Ovary (tissue), 9 donors: ENCODE data around the gene FABP3. TPM values are rescaled to one million over a fixed set of nuclear protein-coding genes. Genes with fewer than 3 reads are reported as not detected.

ENCODE experiments used
- DNase-seq, 5 donors: peaks; one replicate each; pipeline ENCODE4 v3.0.0-alpha.2; 2019 to 2020
- H3K27ac ChIP-seq, 2 donors: fragments of 200-600 bp; one replicate each; pipeline versions ENCODE4 v1.5.1 to v1.8.0; 2019 to 2022
- H3K27me3 ChIP-seq: fragments of 200-600 bp; one replicate; pipeline ENCODE4 v1.8.0; 2022
- H3K36me3 ChIP-seq: fragments of 200-600 bp; sonication (generic); one replicate; pipeline ENCODE4 v1.5.1; 2019
- H3K4me1 ChIP-seq: one replicate; pipeline ENCODE4 v1.8.1; 2013; ENCODE audit warnings: mild to moderate bottlenecking, moderate library complexity; ENCODE audit not compliant: insufficient read depth
- H3K4me3 ChIP-seq: fragments of 200-600 bp; sonication (generic); one replicate; pipeline ENCODE4 v1.5.1; 2017
- H3K9me3 ChIP-seq, 2 donors: fragments of 200-600 bp in 1 of 2; sonication (generic) in 1 of 2; one replicate each; pipeline versions ENCODE4 v1.5.1 to v1.8.1; 2013 to 2019; ENCODE audit warnings: mild to moderate bottlenecking in 1 of 2, moderate library complexity in 1 of 2
- EP300 ChIP-seq: sonication (generic); formaldehyde crosslinking; IDR thresholded peaks from one replicate; pipeline ENCODE4 v1.6.1; 2017; ENCODE audit warnings: antibody characterized with exemption
- POLR2A ChIP-seq: fragments of 450-650 bp; IDR thresholded peaks from one replicate; pipeline ENCODE4 v1.6.1; 2017; ENCODE audit warnings: antibody characterized with exemption, mild to moderate bottlenecking, moderate library complexity
- WGBS, 3 donors: extraction: QIAGEN DNeasy Blood & Tissue Kit in 1 of 3; methylation state at CpG; one replicate each; pipeline versions ENCODE4 v1.1.5 to v1.1.7; 2013 to 2017; 5-methylcytosine and 5-hydroxymethylcytosine counted together
- intact Hi-C, 4 donors: fragments of 100-400 bp; cut with DNase I; formaldehyde crosslinking; loops; one replicate each; pipeline versions ENCODE4 v1.11.0 to v1.15.1; 2022 to 2023
- polyA plus RNA-seq, 2 donors: library from polyadenylated mRNA; stranded (reverse); fragments of 200-250 nt in 1 of 2; fragments of 350-450 nt in 1 of 2; fragmentation: Illumina TruSeq in 1 of 2; extraction: RNeasy Lipid Tissue Mini Kit (QIAGEN cat#74804) in 1 of 2; gene quantifications; one replicate each; pipeline ENCODE4 v1.2.3, GENCODE V29; 2013 to 2014
- total RNA-seq, 7 donors: library from RNA; depleted of rRNA in 2 of 7; stranded (reverse); fragments of >200 nt in 2 of 7; fragmentation: NEBNext Ultra II Directional in 3 of 7; extraction: Animal tissue kit (Norgen Biotek cat#: 25700) in 3 of 7; gene quantifications; one replicate each; pipeline versions ENCODE4 v1.1.0 to v1.2.4, GENCODE V29; 2016 to 2023
- TF ChIP-seq, protein P1 (sequence below), 3 donors: fragments of 450-650 bp in 2 of 3; fragments of 200-600 bp in 1 of 3; IDR thresholded peaks; one replicate each; pipeline versions ENCODE4 v1.5.1 to v1.8.0; 2016 to 2022; ENCODE audit warnings: antibody characterized with exemption in 3 of 3, mild to moderate bottlenecking in 1 of 3
- donor health status: DM: no; HTN: no; CAD: no; lungs with moderate emphysema.
- donor health status: DM: no; HTN: no; CAD: no.
- donor health status: Bipolar disorder and iron deficiency.
- donor health status: DM: yes; HTN: yes; CAD: no.
- donor health status: DM: no; HTN: no; CAD: no.
- donor health status: DM: yes; HTN: yes; CAD: no.

Gene FABP3
- total and polyA plus RNA-seq, 9 donors, result 3.3 to 153 (median 24.2) TPM

DNA sequence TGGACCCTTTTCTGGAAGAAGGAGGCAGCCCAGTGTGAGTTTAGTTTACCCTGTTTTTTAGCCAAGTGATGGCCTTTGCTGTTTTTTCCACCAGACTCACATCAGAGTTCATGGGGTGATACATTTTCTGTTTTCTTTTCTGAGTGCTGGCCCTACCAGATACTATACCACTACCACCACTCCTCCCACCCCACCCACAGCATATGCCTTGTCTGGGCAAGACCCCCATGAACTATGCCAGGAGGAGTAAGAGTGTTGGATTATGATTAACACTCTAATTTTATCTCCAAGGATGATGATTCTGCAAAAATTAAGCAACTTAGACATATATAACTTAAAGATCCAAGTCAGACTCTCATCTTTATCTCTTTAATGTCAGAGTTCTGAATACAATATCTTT is 26.1 kb downstream of the FABP3 start:
- TF ChIP-seq EP300 (no peak), POLR2A (no peak)
- TF ChIP-seq, protein P1, sequence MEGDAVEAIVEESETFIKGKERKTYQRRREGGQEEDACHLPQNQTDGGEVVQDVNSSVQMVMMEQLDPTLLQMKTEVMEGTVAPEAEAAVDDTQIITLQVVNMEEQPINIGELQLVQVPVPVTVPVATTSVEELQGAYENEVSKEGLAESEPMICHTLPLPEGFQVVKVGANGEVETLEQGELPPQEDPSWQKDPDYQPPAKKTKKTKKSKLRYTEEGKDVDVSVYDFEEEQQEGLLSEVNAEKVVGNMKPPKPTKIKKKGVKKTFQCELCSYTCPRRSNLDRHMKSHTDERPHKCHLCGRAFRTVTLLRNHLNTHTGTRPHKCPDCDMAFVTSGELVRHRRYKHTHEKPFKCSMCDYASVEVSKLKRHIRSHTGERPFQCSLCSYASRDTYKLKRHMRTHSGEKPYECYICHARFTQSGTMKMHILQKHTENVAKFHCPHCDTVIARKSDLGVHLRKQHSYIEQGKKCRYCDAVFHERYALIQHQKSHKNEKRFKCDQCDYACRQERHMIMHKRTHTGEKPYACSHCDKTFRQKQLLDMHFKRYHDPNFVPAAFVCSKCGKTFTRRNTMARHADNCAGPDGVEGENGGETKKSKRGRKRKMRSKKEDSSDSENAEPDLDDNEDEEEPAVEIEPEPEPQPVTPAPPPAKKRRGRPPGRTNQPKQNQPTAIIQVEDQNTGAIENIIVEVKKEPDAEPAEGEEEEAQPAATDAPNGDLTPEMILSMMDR (IDR thresholded peaks at IDR 0.05), result no peak
- Histone ChIP-seq H3K4me1 (no peaks in the 10 kb centered on the region), H3K4me3 (no peak overlapping the region), H3K36me3 (no peaks in the 10 kb centered on the region), H3K27ac (no peak overlapping the region), H3K9me3 (no peaks in the 10 kb centered on the region), H3K27me3 (no peaks in the 10 kb centered on the region)
- no peak for DNase-seq
- intact Hi-C loops, result no loop called here

DNA sequence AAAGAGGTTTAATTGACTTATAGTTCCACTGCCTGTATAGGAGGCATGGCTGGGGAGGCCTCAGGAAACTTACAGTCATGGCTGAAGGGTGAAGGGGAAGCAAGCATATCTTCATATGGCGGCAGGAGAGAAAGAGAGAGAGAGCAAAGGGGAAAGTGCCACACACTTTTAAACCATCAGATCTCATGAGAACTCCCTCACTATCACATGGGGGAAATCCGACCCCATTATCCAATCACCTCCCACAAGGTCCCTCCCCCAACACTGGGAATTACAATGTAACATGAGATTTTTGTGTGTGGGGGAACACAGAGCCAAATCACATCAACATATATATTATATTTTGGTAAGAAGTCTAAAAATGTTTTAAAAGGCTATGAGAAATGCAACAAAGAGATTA is 27.2 kb downstream of the FABP3 start:
- no peak for DNase-seq
- TF ChIP-seq, protein P1 (IDR thresholded peaks at IDR 0.05), result no peak
- no peak for TF ChIP-seq EP300
- TF ChIP-seq POLR2A, result no peak
- H3K36me3 ChIP-seq, result no peaks in the 10 kb centered on the region

DNA sequence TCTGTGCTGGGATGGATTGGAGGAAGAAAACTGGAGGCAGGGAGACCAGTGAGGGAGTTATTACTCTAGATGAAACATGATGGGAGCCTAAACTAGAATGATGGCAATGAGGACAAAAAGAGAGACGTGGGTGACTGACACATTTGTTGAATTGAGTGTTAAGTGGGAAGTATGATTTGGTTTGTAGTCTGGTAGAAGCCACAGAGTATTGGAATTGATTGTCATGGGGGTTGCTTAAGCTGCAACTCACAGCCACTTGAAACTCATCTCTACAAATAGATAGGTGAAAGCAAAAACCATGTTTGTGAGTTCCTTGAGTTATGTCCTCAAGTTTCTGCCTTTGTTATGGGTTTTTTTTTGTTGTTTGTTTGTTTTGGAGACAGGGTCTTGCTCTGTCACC is 28.4 kb downstream of the FABP3 start:
- intact Hi-C loops, result no loop called here
- no peak for DNase-seq
- no peaks in the 10 kb centered on the region for H3K36me3 ChIP-seq
- TF ChIP-seq EP300 (no peak), POLR2A (no peak)
- TF ChIP-seq, protein P1 (IDR thresholded peaks at IDR 0.05), result no peak
- 0 to 89% (median 88%) methylated on average over 1 of the region's 1 CpG for WGBS, 3 donors
- no peak overlapping the region for H3K27ac ChIP-seq
- no peaks in the 10 kb centered on the region for H3K27me3 ChIP-seq
- H3K4me1 ChIP-seq, result no peaks in the 10 kb centered on the region
- no peak overlapping the region for H3K4me3 ChIP-seq
- H3K9me3 ChIP-seq, result no peaks in the 10 kb centered on the region

More for the DNA sequence above, 27.2 kb downstream of the FABP3 start:
- no peak overlapping the region for H3K27ac ChIP-seq
- no peaks in the 10 kb centered on the region for H3K9me3 ChIP-seq
- intact Hi-C loops, result no loop called here
- H3K4me3 ChIP-seq, result no peak overlapping the region
- H3K27me3 ChIP-seq, result no peaks in the 10 kb centered on the region
- 86 to 94% (median 91%) methylated on average over 2 of the region's 2 CpGs for WGBS, 3 donors
- no peaks in the 10 kb centered on the region for H3K4me1 ChIP-seq

DNA sequence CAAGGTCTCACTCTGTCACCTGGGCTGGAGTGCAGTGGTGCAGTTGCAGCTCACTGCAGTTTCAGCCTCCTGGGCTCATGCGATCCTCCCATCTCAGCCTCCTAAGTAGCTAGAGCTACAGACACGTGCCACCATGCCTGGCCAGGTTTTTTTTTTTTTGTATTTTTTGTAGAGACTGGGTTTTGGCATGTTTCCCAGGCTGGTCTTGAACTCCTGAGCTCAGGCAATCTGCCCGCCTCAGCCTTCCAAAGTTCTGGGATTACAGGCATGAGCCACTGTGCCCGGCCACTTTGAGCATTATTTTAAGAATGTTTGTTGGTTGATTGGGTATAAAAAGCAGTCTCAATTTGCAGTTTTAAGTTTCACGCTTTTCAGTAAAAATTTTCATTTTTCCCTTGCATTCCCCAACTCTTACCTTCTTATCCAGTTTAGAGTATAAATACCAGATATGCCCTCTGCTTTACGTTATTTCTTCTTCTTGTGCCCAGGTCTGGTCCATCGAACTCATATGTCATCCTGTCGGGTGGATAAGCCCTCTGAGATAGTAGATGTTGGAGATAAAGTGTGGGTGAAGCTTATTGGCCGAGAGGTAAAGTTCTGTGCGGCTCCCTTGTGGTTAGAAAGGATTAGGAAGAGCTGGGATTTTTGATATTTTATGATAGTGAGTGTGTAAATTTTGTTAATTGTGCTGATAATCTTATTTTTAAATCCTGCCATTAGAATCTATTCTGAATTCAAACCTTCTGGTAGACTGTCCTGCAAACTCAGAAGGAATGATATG is 36.0 kb downstream of the FABP3 start:
- WGBS, 3 donors, result 76 to 87% (median 82%) methylated on average over 10 of the region's 10 CpGs
- no peak overlapping the region for H3K27ac ChIP-seq
- H3K9me3 ChIP-seq, result no peaks in the 10 kb centered on the region
- H3K27me3 ChIP-seq, result no peaks in the 10 kb centered on the region
- no peaks in the 10 kb centered on the region for H3K4me1 ChIP-seq
- no peaks in the 10 kb centered on the region for H3K36me3 ChIP-seq
- TF ChIP-seq, protein P1 (IDR thresholded peaks at IDR 0.05), result no peak
- TF ChIP-seq EP300, result no peak
- no peak for TF ChIP-seq POLR2A
- H3K4me3 ChIP-seq, result no peak overlapping the region
- intact Hi-C loops, result no loop called here
- no peak for DNase-seq
